ENCODE data around the gene PFDN2. TPM values are rescaled to one million over a fixed set of nuclear protein-coding genes. Genes with fewer than 3 reads are reported as not detected.

Gene PFDN2
- total and polyA plus RNA-seq, 9 donors, result 18.1 to 94.4 (median 48.1) TPM

- Histone ChIP-seq H3K9me3 (no peaks in the 10 kb centered on the region), H3K4me3 (no peak overlapping the region), H3K27ac (no peak overlapping the region), H3K36me3 (no peaks in the 10 kb centered on the region), H3K27me3 (no peaks in the 10 kb centered on the region), H3K4me1 (ENCODE audit: insufficient read depth) (peaks cover 8% of the 10 kb centered on the region)
- 95 to 97% (median 97%) methylated on average over 14 of the region's 14 CpGs for WGBS, 3 donors
- TF ChIP-seq CTCF (IDR thresholded peaks at IDR 0.05), result no peak
- no peak for TF ChIP-seq EP300 (IDR thresholded peaks at IDR 0.05)
- no peak for TF ChIP-seq POLR2A (IDR thresholded peaks at IDR 0.05)
- DNase-seq, result no peak
- intact Hi-C loops (cut with DNase I), result loop anchor here in 3 of 4 donors (10.0 kb wide), 4 partner anchors 50 to 370 kb away; partner anchors contain the start of gene USF1 (in 2 of the 3)
Measured at GRCh38 chr1:161094481-161094880, 23.4 kb downstream of the PFDN2 start.

DNA sequence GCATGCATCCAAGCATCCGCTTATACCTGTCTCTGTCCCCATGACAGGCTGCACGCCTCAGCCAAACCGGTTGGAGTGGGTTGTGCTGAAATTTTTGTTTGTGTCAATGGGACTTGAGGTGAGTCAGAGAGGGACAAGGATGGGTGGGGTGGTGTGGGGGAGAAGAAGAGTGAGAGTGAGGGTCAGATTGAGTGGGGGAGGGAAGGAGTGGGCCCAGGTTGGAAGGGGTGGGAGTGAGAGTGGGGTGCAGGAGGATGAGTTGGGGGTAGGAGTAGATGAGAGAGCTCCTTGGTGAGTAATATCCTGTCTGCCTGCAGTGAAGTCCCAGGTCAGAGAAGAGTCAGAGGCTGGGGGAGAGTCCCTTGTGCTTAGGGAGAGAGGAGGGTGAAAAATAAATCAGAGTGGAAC lies 25.2 kb downstream of the PFDN2 start:
- Histone ChIP-seq H3K27ac (no peak overlapping the region), H3K27me3 (no peaks in the 10 kb centered on the region), H3K4me3 (no peak overlapping the region), H3K36me3 (no peaks in the 10 kb centered on the region), H3K4me1 (ENCODE audit: insufficient read depth) (peaks cover 5% of the 10 kb centered on the region), H3K9me3 (no peaks in the 10 kb centered on the region)
- WGBS, 3 donors, result 75 to 89% (median 81%) methylated on average over 3 of the region's 3 CpGs
- intact Hi-C loops (cut with DNase I), result loop anchor here in 3 of 4 donors (10.0 kb wide), 4 partner anchors 48 to 368 kb away; partner anchors contain the start of gene USF1 (in 2 of the 3)
- no peak for DNase-seq
- TF ChIP-seq CTCF (IDR thresholded peaks at IDR 0.05), result no peak
- TF ChIP-seq POLR2A (IDR thresholded peaks at IDR 0.05), result no peak
- no peak for TF ChIP-seq EP300 (IDR thresholded peaks at IDR 0.05)

- Histone ChIP-seq H3K36me3 (no peaks in the 10 kb centered on the region), H3K4me1 (ENCODE audit: insufficient read depth) (peaks cover under 1% of the 10 kb centered on the region), H3K4me3 (no peak overlapping the region), H3K27me3 (no peaks in the 10 kb centered on the region), H3K27ac (no peak overlapping the region), H3K9me3 (no peaks in the 10 kb centered on the region)
- no peak for DNase-seq
- 88 to 93% (median 90%) methylated on average over 7 of the region's 7 CpGs for WGBS, 3 donors
- intact Hi-C loops (cut with DNase I), result loop anchor here in 3 of 4 donors (10.0 kb wide), 4 partner anchors 47 to 367 kb away; partner anchors contain the start of gene USF1 (in 2 of the 3)
- no peak for TF ChIP-seq CTCF (IDR thresholded peaks at IDR 0.05)
- no peak for TF ChIP-seq EP300 (IDR thresholded peaks at IDR 0.05)
- no peak for TF ChIP-seq POLR2A (IDR thresholded peaks at IDR 0.05)
Measured at GRCh38 chr1:161091796-161092507, 25.9 kb downstream of the PFDN2 start.

- H3K27ac ChIP-seq, result no peak overlapping the region
- H3K4me1 ChIP-seq (ENCODE audit: insufficient read depth), result no peaks in the 10 kb centered on the region
- H3K36me3 ChIP-seq, result no peaks in the 10 kb centered on the region
- H3K4me3 ChIP-seq, result no peak overlapping the region
- TF ChIP-seq EP300 (IDR thresholded peaks at IDR 0.05) (no peak), POLR2A (IDR thresholded peaks at IDR 0.05) (no peak), CTCF (IDR thresholded peaks at IDR 0.05) (no peak)
- intact Hi-C loops (cut with DNase I), result loop anchor here in 3 of 4 donors (10.0 kb wide), 4 partner anchors 46 to 366 kb away; partner anchors contain the start of gene USF1 (in 2 of the 3)
- DNase-seq, result no peak
- 80 to 88% (median 81%) methylated on average over 5 of the region's 5 CpGs for WGBS, 3 donors
- no peaks in the 10 kb centered on the region for H3K27me3 ChIP-seq
- H3K9me3 ChIP-seq, result no peaks in the 10 kb centered on the region
Measured at GRCh38 chr1:161091093-161091492, 26.7 kb downstream of the PFDN2 start.
